Activated naive CD4-positive, alpha-beta T cell treated with anti-CD3 and anti-CD28 coated beads for 36 hours (primary cell): ENCODE results near the gene KLHL7. TPM values are rescaled to one million over a fixed set of nuclear protein-coding genes. Genes with fewer than 3 reads are reported as not detected.
"Not testable (repeated sequence)": the region's sequence is repeated elsewhere in the genome, so short reads cannot be mapped to it uniquely, and the experiment has no call there.

Source experiments
- CTCF ChIA-PET: fragments of 350-600 bp; sonication (Branson Sonifier 250); formaldehyde crosslinking; loops from one replicate; lab custom pipeline; 2021; ENCODE audit warnings: antibody characterized with exemption; lab: Charles Lee
- DNase-seq: peaks from one replicate; pipeline ENCODE4 v3.0.0-alpha.2; 2020
- H3K27ac Mint-ChIP-seq: one replicate; pipeline ENCODE4 v1.8.0; 2021; ENCODE audit warnings: mild to moderate bottlenecking, mixed read lengths
- H3K27me3 Mint-ChIP-seq: one replicate; pipeline ENCODE4 v1.8.0; 2021; ENCODE audit warnings: low read depth, mixed read lengths
- H3K36me3 Mint-ChIP-seq: one replicate; pipeline ENCODE4 v1.8.0; 2021; ENCODE audit warnings: low read depth, mixed read lengths
- H3K4me1 Mint-ChIP-seq: one replicate; pipeline ENCODE4 v1.8.0; 2021; ENCODE audit warnings: low read depth, mixed read lengths
- H3K4me3 Mint-ChIP-seq: one replicate; pipeline ENCODE4 v1.8.0; 2021; ENCODE audit warnings: mild to moderate bottlenecking, moderate library complexity, mixed read lengths
- H3K9me3 Mint-ChIP-seq: one replicate; pipeline ENCODE4 v1.8.0; 2021; ENCODE audit warnings: mixed read lengths
- intact Hi-C: fragments of 100-400 bp; cut with micrococcal nuclease; formaldehyde crosslinking; loops from one replicate; pipeline ENCODE4 v1.15.1; 2023
- total RNA-seq, 2 experiments: library from RNA; stranded (reverse); gene quantifications; one replicate each; pipeline ENCODE4 v1.2.3, GENCODE V29; 2021

Gene KLHL7
- total RNA-seq, 2 experiments from 2014 or later, result 24.0 to 26.4 TPM

DNA sequence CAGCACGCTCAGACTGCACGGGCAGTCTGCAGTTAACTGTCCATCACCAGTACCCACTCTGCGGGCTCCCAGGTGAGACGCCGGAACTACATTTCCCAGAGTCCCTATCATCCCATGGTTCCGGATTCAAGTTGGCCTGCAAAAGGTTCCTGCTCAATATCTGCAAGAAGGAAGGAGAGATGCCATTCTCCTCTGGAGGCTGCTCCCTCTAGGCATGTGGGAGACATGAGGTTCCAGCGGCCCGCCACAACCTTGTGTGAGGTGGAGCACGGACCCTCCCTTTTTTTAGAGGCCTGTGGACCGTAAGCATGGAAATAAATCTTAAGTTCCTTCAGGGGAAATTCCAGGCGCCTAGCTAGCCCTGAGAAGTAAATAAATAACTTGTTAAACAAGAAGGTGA, 106.0 kb downstream of the KLHL7 start:
- H3K27me3 Mint-ChIP-seq, result peaks cover 16% of the 10 kb centered on the region
- no peak overlapping the region for H3K27ac Mint-ChIP-seq
- H3K9me3 Mint-ChIP-seq, result no peaks in the 10 kb centered on the region
- intact Hi-C loops, result no loop called here
- DNase-seq, result no peak
- no peak overlapping the region for H3K4me3 Mint-ChIP-seq
- no peaks in the 10 kb centered on the region for H3K4me1 Mint-ChIP-seq
- peaks cover under 1% of the 10 kb centered on the region for H3K36me3 Mint-ChIP-seq
- CTCF ChIA-PET, result no interaction called here

DNA sequence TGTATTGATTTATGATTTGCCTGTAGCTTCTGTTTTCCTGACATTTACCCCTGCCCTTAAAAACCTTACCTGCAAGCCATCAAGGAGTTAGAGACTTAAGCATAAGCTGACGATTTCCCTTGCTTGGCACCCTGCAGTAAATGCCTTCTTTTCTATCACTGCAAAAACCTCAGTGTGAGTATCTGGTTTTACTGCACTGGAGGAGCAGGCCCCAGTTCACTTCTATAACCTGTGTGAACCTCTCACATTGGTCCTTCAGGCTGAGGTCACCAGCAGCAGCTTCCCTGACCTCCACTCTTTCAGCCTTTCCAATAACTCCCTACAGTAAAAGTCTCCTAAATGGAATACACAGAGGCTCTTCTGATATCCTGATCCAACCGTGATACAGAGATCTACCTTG, 106.8 kb downstream of the KLHL7 start:
- DNase-seq, result no peak
- no peaks in the 10 kb centered on the region for H3K9me3 Mint-ChIP-seq
- no peak overlapping the region for H3K27ac Mint-ChIP-seq
- H3K36me3 Mint-ChIP-seq, result no peaks in the 10 kb centered on the region
- CTCF ChIA-PET, result no interaction called here
- no peak overlapping the region for H3K4me3 Mint-ChIP-seq
- intact Hi-C loops, result no loop called here
- peaks cover 10% of the 10 kb centered on the region for H3K27me3 Mint-ChIP-seq
- H3K4me1 Mint-ChIP-seq, result no peaks in the 10 kb centered on the region

DNA sequence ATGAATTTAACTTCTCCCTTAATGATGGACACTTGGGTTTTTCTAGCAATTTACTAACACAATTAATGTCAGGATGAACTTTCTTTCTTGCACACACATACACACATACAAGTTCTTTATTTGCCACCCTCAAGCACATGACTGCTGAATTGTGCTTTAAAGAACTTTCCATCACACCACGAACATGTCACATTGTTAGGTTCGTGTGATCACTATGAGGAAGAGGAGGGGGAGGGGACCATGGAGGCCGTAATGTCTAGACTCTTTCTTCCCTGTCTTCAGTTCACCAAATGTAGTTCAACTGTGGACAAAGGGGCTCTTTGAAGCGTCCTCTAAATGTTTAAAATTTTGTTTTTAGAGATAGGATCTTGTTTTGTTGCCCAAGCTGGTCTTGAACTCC, 107.3 kb downstream of the KLHL7 start:
- Mint-ChIP-seq H3K36me3 (no peaks in the 10 kb centered on the region), H3K9me3 (no peaks in the 10 kb centered on the region), H3K27me3 (peaks cover 7% of the 10 kb centered on the region), H3K27ac (no peak overlapping the region), H3K4me1 (no peaks in the 10 kb centered on the region), H3K4me3 (no peak overlapping the region)
- intact Hi-C loops, result no loop called here
- CTCF ChIA-PET, result no interaction called here
- DNase-seq, result no peak

DNA sequence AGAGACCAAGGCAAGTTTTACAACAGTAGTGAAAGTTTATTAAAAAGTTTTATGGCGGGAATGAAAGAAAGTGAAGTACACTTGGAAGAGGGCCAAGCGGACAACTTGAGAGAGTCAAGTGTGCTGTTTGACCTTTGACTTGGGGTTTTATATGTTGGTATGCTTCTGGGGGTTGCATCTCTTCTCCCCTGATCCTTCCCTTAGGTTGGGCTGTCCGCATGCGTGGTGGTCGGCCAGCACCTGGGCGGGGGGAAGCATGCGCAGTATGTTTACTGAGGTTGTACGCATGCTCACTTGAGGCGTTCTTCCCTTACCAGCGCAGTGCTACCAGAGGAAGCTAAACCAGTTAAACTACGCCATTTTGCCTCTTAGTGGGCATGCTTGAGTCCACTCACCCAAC, 108.2 kb downstream of the KLHL7 start:
- no peak for DNase-seq
- peaks cover 3% of the 10 kb centered on the region for H3K27me3 Mint-ChIP-seq
- intact Hi-C loops, result no loop called here
- H3K36me3 Mint-ChIP-seq, result no peaks in the 10 kb centered on the region
- no peak overlapping the region for H3K4me3 Mint-ChIP-seq
- CTCF ChIA-PET, result interaction anchor here (0.6 kb wide), 1 partner anchor 334 kb away, joined by 4 read pairs; no protein-coding TSS in a partner anchor
- H3K9me3 Mint-ChIP-seq, result no peaks in the 10 kb centered on the region
- no peaks in the 10 kb centered on the region for H3K4me1 Mint-ChIP-seq
- no peak overlapping the region for H3K27ac Mint-ChIP-seq

DNA sequence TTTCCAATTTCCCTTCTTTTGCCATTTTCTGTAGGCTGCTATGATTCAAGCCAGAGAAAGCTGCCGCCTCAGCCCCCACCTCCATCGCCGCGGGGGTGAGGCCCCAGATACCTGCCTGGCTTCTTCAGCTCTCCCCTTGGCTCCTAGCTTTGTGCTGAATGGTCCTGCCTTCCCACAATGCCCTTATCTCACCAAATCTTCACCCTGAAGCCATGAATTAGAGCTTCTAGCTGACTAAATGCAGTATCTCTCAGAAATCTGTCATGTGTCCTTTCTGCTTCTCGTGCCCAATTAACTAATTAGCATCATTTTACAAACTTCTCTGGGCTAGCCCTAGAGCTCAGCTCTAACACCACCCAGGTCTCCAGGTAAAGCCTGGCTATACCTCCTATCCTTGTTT, 108.8 kb downstream of the KLHL7 start:
- Mint-ChIP-seq H3K36me3 (no peaks in the 10 kb centered on the region), H3K4me3 (no peak overlapping the region), H3K9me3 (no peaks in the 10 kb centered on the region), H3K27me3 (peaks cover under 1% of the 10 kb centered on the region), H3K4me1 (no peaks in the 10 kb centered on the region), H3K27ac (no peak overlapping the region)
- CTCF ChIA-PET, result interaction anchor here (0.6 kb wide), 1 partner anchor 333 kb away, joined by 4 read pairs; no protein-coding TSS in a partner anchor
- intact Hi-C loops, result no loop called here
- DNase-seq, result no peak

DNA sequence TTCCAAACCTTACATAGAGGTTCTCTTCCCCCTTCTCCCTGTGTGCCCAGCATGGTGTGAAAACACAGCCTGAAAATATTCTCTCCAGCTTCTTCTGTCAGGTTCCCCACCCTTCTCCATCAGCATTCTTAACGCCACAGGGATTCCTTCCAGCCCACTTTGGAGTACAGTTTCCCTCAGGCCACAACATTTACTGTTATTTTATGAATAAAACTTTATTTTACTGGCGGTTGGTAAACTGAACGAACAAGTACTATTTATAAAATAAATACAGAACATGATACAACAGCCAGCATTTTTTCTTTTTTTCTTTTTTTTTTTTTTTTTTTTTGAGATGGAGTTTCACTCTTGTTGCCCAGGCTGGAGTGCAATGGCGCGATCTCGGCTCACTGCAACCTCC, 109.4 kb downstream of the KLHL7 start:
- intact Hi-C loops, result no loop called here
- DNase-seq, result no peak
- Mint-ChIP-seq H3K27me3 (no peaks in the 10 kb centered on the region), H3K27ac (no peak overlapping the region), H3K9me3 (no peaks in the 10 kb centered on the region), H3K36me3 (no peaks in the 10 kb centered on the region), H3K4me3 (no peak overlapping the region), H3K4me1 (no peaks in the 10 kb centered on the region)
- CTCF ChIA-PET, result no interaction called here

DNA sequence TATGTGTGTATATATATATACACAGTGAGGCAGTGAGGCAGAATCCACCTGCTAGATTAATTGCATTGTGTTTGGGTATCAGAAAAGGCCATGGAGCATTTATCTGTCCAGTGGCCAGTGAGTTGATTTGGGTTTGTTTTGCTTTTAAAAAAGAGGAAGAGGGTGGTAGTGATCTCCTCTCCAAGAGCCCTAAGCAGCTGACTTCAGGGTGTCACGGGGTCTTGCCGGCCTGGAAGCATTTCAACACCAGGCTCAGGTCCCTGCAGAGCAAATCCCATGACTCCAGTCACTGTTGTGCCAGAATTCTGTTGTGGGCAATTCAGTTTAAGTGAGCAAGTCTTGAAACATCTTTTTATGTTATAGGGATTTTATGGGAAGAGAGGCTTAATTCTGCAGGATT, 110.4 kb downstream of the KLHL7 start:
- Mint-ChIP-seq H3K4me1 (no peaks in the 10 kb centered on the region), H3K4me3 (no peak overlapping the region), H3K9me3 (no peaks in the 10 kb centered on the region), H3K36me3 (no peaks in the 10 kb centered on the region), H3K27ac (no peak overlapping the region), H3K27me3 (no peaks in the 10 kb centered on the region)
- DNase-seq, result no peak
- CTCF ChIA-PET, result no interaction called here
- intact Hi-C loops, result no loop called here

DNA sequence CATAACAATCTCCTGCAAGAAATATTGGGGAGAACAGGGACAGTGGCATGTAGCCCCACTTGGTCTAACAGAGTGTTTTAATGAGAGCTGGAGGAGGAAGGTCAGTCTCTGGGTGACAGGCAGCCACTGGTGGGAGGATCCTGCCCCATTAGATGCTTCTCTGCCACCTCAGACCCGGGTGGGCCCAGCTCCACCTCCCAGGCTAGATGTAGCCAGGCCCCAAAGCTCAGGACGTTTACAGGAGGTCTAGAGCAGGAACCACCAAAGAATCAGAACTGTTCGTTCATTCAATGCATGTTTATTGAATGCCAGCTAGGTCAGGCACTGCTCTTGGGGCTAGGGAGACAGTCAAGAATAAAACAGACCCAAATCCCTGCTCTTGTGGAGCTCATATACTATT, 112.6 kb downstream of the KLHL7 start:
- Mint-ChIP-seq H3K27ac (no peak overlapping the region), H3K27me3 (no peaks in the 10 kb centered on the region), H3K9me3 (no peaks in the 10 kb centered on the region), H3K4me3 (no peak overlapping the region), H3K36me3 (no peaks in the 10 kb centered on the region), H3K4me1 (no peaks in the 10 kb centered on the region)
- DNase-seq, result no peak
- CTCF ChIA-PET, result no interaction called here
- intact Hi-C loops, result no loop called here

DNA sequence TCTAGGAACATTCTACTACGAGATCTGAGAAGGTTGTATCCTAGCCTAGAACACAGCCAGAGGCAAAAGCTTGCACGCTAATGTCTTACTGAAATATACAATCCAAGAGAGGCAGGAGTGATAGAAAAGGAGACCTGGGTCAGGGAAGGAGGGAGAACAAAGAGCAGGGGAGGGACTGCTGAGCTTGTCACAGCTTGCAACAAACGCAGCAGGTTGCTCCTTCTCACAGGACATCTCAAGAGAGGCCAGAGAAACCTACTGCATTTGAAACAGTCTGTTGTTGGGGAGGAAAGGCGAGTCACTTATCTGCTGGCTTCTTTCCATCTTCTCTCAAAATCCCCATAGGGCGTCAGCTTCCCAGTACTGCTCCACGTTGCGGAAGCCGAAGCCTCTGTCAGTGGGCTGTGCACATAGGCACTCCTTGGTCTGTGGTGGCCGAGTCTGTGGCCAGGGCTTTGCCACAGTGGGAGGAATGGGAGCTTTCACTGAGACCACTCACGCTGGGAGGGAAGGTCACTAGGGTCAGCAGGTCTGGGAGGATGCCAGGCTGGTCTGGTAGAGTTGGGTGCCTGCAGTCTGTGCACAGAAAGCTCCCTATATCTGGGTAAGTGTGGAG, 115.2 kb downstream of the KLHL7 start:
- CTCF ChIA-PET, result interaction anchor here (0.6 kb wide), 1 partner anchor 24 kb away, joined by 3 read pairs; no protein-coding TSS in a partner anchor
- intact Hi-C loops, result no loop called here

DNA sequence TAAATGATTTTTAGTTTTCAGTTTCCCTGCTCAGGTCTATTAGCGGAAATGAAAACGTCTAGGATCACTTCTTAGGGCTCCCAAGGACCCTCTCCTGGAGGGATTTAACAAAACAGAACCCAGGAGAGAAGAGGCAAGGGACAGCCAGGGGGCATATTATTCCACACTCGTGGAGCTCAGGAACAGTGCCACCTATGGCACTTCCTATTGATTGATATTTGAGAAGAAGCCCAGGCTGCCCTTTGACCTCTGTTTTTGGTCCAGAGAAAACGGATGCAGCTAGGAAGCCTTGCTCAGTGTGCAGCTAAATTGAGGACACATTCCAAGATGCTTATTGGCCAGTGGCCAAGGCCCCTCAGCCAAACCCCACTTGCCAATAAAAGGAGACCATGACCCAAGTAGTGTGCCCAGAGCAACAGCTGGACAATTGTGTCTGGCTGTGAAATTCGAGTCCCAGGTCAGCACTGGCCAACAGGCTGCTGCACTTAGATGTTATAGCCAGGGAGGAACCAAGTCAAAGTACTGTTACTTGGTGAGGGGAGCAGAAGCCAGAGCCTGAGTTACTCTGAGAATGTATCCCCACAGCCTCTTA, 117.0 kb downstream of the KLHL7 start:
- Mint-ChIP-seq H3K36me3 (no peaks in the 10 kb centered on the region), H3K9me3 (no peaks in the 10 kb centered on the region), H3K4me3 (no peak overlapping the region), H3K27ac (no peak overlapping the region), H3K27me3 (no peaks in the 10 kb centered on the region), H3K4me1 (no peaks in the 10 kb centered on the region)
- CTCF ChIA-PET, result no interaction called here
- intact Hi-C loops, result no loop called here
- no peak for DNase-seq

More for the DNA sequence above, 115.2 kb downstream of the KLHL7 start:
- no peak for DNase-seq
- Mint-ChIP-seq H3K4me3 (no peak overlapping the region), H3K36me3 (no peaks in the 10 kb centered on the region), H3K9me3 (no peaks in the 10 kb centered on the region), H3K27ac (no peak overlapping the region), H3K4me1 (no peaks in the 10 kb centered on the region), H3K27me3 (no peaks in the 10 kb centered on the region)

DNA sequence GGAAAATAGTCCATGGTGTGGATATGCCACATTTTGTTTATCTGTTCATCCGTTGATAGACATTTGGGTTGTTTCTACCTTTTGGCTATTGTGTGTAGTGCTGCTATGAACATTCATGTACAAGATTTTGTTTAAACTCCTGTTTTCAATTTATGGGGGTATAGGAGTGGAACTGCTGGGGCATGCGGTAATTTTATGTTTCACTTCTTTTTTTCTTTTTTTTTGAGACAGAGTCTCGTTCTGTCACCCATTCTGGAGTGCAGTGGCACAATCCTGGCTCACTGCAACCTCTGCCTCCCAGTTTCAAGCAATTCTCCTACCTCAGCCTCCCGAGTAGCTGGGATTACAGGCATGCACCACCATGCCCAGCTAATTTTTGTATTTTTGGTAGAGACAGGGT, 118.8 kb downstream of the KLHL7 start:
- intact Hi-C loops, H3K4me3 Mint-ChIP-seq, H3K4me1 Mint-ChIP-seq, H3K9me3 Mint-ChIP-seq, H3K27ac Mint-ChIP-seq, CTCF ChIA-PET, H3K36me3 Mint-ChIP-seq, H3K27me3 Mint-ChIP-seq, DNase-seq: not testable (repeated sequence)

DNA sequence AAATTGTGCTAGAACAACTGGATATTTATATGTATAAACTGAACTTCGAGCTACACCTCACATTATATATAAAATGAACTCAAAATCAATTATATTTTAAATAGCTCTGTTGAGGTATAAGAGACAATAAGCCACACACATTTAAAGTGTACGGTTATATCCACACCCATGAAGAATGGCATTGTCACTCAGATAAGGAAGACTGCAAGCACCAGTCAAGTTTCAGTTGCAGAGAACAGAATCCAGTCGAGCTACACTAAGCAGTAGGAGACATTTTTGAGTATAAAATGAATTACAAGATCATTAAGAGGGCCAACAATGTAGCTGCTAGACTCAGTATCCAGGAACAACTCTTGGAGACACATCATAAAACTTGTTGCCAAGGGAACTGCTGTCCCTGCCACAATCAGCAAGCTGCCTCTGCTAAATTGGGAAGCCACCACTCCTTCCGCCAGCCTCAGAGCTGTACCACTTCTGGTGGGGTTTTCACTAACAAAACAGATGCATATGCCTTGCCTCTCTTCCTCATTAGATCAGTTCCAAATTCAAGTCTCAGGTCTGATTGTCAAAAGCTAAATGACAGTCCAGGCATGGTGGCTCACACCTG, 121.4 kb downstream of the KLHL7 start:
- intact Hi-C loops, result no loop called here
- no peaks in the 10 kb centered on the region for H3K4me1 Mint-ChIP-seq
- no peak overlapping the region for H3K27ac Mint-ChIP-seq
- no peaks in the 10 kb centered on the region for H3K36me3 Mint-ChIP-seq
- H3K4me3 Mint-ChIP-seq, result no peak overlapping the region
- DNase-seq, result no peak
- H3K27me3 Mint-ChIP-seq, result no peaks in the 10 kb centered on the region
- H3K9me3 Mint-ChIP-seq, result no peaks in the 10 kb centered on the region
- CTCF ChIA-PET, result interaction anchor here (0.6 to 1.3 kb wide), 4 partner anchors 24 to 418 kb away, joined by 3 read pairs; no protein-coding TSS in a partner anchor
